GM12801 (cell line): ENCODE measurements around the gene DDX6.

Experiments
- TF ChIP-seq, protein P1 (sequence below): IDR thresholded peaks from one replicate; pipeline ENCODE4 v1.5.1; 2011; ENCODE audit warnings: control low read depth; ENCODE audit not compliant: insufficient read length; ENCODE audit errors: extremely low read depth

The DDX6 gene

DNA sequence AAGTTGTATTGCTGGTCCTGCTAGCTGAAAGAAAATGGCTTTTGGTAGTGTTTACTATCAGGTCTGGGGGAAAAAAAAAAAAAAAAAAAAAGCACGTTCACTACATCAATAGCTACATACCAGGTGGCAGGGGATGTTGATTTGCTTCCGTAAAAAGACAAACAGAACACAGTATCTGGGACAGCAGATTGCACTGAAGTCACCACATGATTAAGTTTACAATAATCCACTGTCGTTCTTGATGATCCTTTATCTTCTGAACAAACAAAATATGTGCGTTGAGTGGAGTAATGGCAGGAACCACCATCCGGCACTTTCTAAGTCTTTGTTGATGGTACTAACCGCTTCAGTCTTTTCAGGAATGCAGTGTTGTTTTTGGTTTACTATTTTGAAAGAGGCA, 48.7 kb downstream of the DDX6 start:
- TF ChIP-seq, protein P1, sequence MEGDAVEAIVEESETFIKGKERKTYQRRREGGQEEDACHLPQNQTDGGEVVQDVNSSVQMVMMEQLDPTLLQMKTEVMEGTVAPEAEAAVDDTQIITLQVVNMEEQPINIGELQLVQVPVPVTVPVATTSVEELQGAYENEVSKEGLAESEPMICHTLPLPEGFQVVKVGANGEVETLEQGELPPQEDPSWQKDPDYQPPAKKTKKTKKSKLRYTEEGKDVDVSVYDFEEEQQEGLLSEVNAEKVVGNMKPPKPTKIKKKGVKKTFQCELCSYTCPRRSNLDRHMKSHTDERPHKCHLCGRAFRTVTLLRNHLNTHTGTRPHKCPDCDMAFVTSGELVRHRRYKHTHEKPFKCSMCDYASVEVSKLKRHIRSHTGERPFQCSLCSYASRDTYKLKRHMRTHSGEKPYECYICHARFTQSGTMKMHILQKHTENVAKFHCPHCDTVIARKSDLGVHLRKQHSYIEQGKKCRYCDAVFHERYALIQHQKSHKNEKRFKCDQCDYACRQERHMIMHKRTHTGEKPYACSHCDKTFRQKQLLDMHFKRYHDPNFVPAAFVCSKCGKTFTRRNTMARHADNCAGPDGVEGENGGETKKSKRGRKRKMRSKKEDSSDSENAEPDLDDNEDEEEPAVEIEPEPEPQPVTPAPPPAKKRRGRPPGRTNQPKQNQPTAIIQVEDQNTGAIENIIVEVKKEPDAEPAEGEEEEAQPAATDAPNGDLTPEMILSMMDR, result no peak

GRCh38 chr11:118740892-118741291, 50.1 kb downstream of the DDX6 start:
- TF ChIP-seq, protein P1, result no peak

DNA sequence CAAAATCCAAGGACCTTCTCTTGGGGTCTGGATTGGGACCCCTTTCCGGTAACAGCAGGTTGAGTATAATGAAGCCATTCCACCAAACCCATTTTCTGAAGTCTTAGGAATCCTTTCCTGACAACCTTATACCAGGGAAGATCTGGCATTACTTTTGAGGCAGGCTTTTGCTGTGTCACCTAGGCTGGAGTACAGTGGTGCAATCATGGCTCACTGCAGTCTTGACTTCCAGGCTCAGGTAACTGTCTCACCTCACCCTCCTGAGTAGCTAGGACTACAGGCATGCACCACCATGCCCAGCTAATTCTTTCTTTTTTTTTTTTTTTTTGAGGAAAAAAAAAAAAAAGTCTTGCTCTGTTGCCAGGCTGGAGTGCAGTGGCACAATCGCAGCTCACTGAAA, 55.8 kb downstream of the DDX6 start:
- TF ChIP-seq, protein P1, result no peak

- TF ChIP-seq, protein P1, result no peak
These were observed 56.9 kb downstream of the DDX6 start for GRCh38 chr11:118734031-118734430.

DNA sequence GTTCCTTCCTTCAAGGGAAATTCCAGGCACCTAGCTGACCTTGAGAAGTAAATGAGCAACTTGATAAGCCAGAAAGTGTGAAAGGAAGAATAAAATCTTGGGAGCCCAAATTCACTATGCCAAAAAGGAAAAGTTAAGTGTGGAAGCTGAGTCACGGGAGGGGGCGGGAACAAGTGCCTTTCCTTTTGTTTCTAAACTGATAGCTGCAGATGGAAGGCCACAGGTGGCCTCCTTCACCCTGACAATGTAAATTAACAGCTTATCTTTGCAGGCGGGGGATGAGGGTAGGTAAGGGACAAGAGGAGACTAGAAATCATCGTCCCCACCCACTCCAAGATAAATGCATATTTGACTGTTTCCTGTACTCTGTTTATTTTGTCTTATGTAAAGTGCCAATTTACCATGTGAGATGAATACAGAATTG, 75.1 kb downstream of the DDX6 start:
- TF ChIP-seq, protein P1, result no peak

GRCh38 chr11:118715245-118715831, 75.6 kb downstream of the DDX6 start:
- TF ChIP-seq, protein P1, result no peak

GRCh38 chr11:118714816-118715215, 76.1 kb downstream of the DDX6 start:
- TF ChIP-seq, protein P1, result no peak
